Measurements from ENCODE around the gene HNRNPUL1. TPM values are rescaled to one million over a fixed set of nuclear protein-coding genes. Genes with fewer than 3 reads are reported as not detected.

HNRNPUL1 gene
- total RNA-seq, 2 donors from 2014 or later: 76.0 to 87.3 TPM

- no peak overlapping the region for H3K4me3 ChIP-seq
- intact Hi-C loops (cut with DNase I): no loop called here
- no peaks in the 10 kb centered on the region for H3K9me3 ChIP-seq
- no peak for DNase-seq
- TF ChIP-seq POLR2A (IDR thresholded peaks at IDR 0.05): no peak
- TF ChIP-seq, protein P1, sequence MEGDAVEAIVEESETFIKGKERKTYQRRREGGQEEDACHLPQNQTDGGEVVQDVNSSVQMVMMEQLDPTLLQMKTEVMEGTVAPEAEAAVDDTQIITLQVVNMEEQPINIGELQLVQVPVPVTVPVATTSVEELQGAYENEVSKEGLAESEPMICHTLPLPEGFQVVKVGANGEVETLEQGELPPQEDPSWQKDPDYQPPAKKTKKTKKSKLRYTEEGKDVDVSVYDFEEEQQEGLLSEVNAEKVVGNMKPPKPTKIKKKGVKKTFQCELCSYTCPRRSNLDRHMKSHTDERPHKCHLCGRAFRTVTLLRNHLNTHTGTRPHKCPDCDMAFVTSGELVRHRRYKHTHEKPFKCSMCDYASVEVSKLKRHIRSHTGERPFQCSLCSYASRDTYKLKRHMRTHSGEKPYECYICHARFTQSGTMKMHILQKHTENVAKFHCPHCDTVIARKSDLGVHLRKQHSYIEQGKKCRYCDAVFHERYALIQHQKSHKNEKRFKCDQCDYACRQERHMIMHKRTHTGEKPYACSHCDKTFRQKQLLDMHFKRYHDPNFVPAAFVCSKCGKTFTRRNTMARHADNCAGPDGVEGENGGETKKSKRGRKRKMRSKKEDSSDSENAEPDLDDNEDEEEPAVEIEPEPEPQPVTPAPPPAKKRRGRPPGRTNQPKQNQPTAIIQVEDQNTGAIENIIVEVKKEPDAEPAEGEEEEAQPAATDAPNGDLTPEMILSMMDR (IDR thresholded peaks at IDR 0.05): no peak
- no peaks in the 10 kb centered on the region for H3K27me3 ChIP-seq
- no peak for ATAC-seq
- no peaks in the 10 kb centered on the region for H3K4me1 ChIP-seq
- H3K27ac ChIP-seq: no peak overlapping the region
- WGBS, 2 donors: 78 to 86% methylated on average over 2 of the region's 2 CpGs
- H3K36me3 ChIP-seq (replicated peaks in 1 of 2; ENCODE audit: insufficient read depth in 1 of 2, low read depth in 2 of 2): no peaks in the 10 kb centered on the region
Observed at GRCh38 chr19:41239961-41240574, 24.1 kb upstream of the HNRNPUL1 start.

DNA sequence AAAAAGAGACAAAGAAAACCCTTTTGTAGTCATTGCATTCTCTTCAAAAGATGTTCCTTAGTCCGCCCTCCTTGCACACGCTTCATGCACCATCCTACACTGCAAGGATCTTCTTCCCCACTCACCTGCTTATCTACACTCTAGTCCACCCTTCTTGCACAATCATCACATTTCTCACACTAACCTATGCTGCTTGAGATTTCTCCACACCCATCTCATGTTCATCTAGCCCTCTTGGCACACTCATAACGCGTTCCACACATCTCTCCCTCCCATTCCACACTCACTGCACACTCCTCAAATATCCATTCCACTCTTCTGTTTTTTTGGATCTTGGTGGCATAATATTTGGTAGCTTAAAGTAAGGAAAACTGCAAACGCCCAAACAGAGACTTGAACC, 22.3 kb upstream of the HNRNPUL1 start:
- TF ChIP-seq, protein P1 (IDR thresholded peaks at IDR 0.05): no peak
- TF ChIP-seq POLR2A (IDR thresholded peaks at IDR 0.05): no peak
- DNase-seq: no peak
- intact Hi-C loops (cut with DNase I): no loop called here
- no peak overlapping the region for H3K4me3 ChIP-seq
- no peaks in the 10 kb centered on the region for H3K27me3 ChIP-seq
- no peaks in the 10 kb centered on the region for H3K4me1 ChIP-seq
- H3K9me3 ChIP-seq: no peaks in the 10 kb centered on the region
- 66 to 76% methylated on average over 5 of the region's 5 CpGs for WGBS, 2 donors
- no peak overlapping the region for H3K27ac ChIP-seq
- ATAC-seq: no peak
- no peaks in the 10 kb centered on the region for H3K36me3 ChIP-seq (replicated peaks in 1 of 2; ENCODE audit: insufficient read depth in 1 of 2, low read depth in 2 of 2)

DNA sequence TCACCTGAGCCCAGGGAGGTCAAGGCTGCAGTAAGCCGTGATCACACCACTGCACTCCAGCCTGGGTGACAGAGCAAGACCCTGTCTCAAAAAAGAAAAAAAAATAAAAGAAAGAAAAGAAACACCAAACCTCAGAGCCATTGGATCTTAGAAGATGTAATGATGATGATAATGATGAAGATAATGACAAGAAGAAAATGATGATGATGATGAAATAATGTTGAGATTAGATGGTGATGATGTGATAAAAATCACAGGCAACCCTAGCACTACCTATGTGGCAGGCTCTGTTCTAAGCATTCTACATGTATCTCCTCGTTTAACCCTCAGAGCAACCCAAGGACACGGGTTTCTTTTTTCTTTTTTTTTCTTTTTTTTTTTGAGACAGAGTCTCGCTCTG, 20.1 kb upstream of the HNRNPUL1 start:
- Histone ChIP-seq H3K27ac (no peak overlapping the region), H3K27me3 (no peaks in the 10 kb centered on the region), H3K36me3 (replicated peaks in 1 of 2; ENCODE audit: insufficient read depth in 1 of 2, low read depth in 2 of 2) (no peaks in the 10 kb centered on the region), H3K4me1 (no peaks in the 10 kb centered on the region), H3K4me3 (no peak overlapping the region), H3K9me3 (no peaks in the 10 kb centered on the region)
- 70 to 72% methylated on average over 4 of the region's 4 CpGs for WGBS, 2 donors
- intact Hi-C loops (cut with DNase I): no loop called here
- TF ChIP-seq, protein P1 (IDR thresholded peaks at IDR 0.05): no peak
- no peak for TF ChIP-seq POLR2A (IDR thresholded peaks at IDR 0.05)
- DNase-seq (no peak), ATAC-seq (no peak)

- Histone ChIP-seq H3K27ac (no peak overlapping the region), H3K27me3 (no peaks in the 10 kb centered on the region), H3K4me3 (no peak overlapping the region), H3K4me1 (no peaks in the 10 kb centered on the region), H3K9me3 (no peaks in the 10 kb centered on the region), H3K36me3 (replicated peaks in 1 of 2; ENCODE audit: insufficient read depth in 1 of 2, low read depth in 2 of 2) (no peaks in the 10 kb centered on the region)
- no peak for TF ChIP-seq POLR2A (IDR thresholded peaks at IDR 0.05)
- TF ChIP-seq, protein P1 (IDR thresholded peaks at IDR 0.05): no peak
- ATAC-seq (no peak), DNase-seq (no peak)
- 86 to 92% methylated on average over 3 of the region's 3 CpGs for WGBS, 2 donors
- intact Hi-C loops (cut with DNase I): no loop called here
Observed at GRCh38 chr19:41245843-41246242, 18.3 kb upstream of the HNRNPUL1 start.

GRCh38 chr19:41248895-41249294, 15.3 kb upstream of the HNRNPUL1 start:
- no peaks in the 10 kb centered on the region for H3K4me1 ChIP-seq
- H3K4me3 ChIP-seq: no peak overlapping the region
- no peaks in the 10 kb centered on the region for H3K36me3 ChIP-seq (replicated peaks in 1 of 2; ENCODE audit: insufficient read depth in 1 of 2, low read depth in 2 of 2)
- WGBS, 2 donors: 84 to 94% methylated on average over 4 of the region's 4 CpGs
- DNase-seq (no peak), ATAC-seq (no peak)
- intact Hi-C loops (cut with DNase I): no loop called here
- no peak for TF ChIP-seq POLR2A (IDR thresholded peaks at IDR 0.05)
- TF ChIP-seq, protein P1 (IDR thresholded peaks at IDR 0.05): no peak
- H3K27ac ChIP-seq: no peak overlapping the region
- H3K9me3 ChIP-seq: no peaks in the 10 kb centered on the region
- H3K27me3 ChIP-seq: no peaks in the 10 kb centered on the region

Data from body of pancreas (tissue), 4 donors.